ENCODE data around the gene NDE1.

- TF ChIP-seq POLR2A (IDR thresholded peaks at IDR 0.05): no peak
- TF ChIP-seq CTCF (IDR thresholded peaks at IDR 0.05): no peak
Observed at GRCh38 chr16:15617901-15618300, 32.1 kb upstream of the NDE1 start.
